ENCODE results near the gene MACROD2. TPM values are rescaled to one million over a fixed set of nuclear protein-coding genes. Genes with fewer than 3 reads are reported as not detected.

The MACROD2 gene
- total RNA-seq, 1 donor from 2014 or later, result 2.4 TPM

DNA sequence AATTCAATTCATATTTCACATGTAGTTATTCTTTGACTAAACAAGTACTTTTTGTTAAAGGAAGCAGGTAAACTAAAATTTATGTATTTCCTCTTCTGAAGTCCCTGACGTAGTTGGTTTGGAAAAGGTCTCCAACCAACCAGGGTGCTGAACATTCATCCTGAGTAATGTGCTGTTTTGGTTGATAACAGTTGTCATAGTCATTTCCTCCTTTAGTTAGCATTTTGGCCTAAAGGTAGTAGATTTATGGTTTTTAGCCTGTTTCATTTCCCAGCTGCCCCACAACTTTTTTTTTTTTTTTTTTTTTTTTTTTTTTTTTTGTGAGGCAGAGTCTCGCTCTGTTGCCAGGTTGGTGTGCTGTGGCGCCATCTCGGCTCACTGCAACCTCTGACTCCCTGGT lies 724.9 kb downstream of the MACROD2 start:
- no peaks in the 10 kb centered on the region for H3K9me3 ChIP-seq (ENCODE audit: insufficient read depth, low read depth, low read length)
- H4K20me1 ChIP-seq (ENCODE audit: insufficient read depth, low read length), result no peaks in the 10 kb centered on the region
- H3K27me3 Mint-ChIP-seq (ENCODE audit: low read depth, unreplicated experiment), result no peaks in the 10 kb centered on the region
- H3K4me3 Mint-ChIP-seq (ENCODE audit: unreplicated experiment), result no peak overlapping the region
- no peaks in the 10 kb centered on the region for H3K36me3 Mint-ChIP-seq (ENCODE audit: low read depth, unreplicated experiment)
- no peak overlapping the region for H3K4me2 ChIP-seq (ENCODE audit: low read length)
- FAIRE-seq, result no peak
- no peaks in the 10 kb centered on the region for H3K9me3 Mint-ChIP-seq (ENCODE audit: unreplicated experiment)
- DNase-seq (ENCODE audit: low read depth), result no peak
- H3K79me2 ChIP-seq (ENCODE audit: insufficient read depth, low read length), result no peaks in the 10 kb centered on the region
- H3K27ac Mint-ChIP-seq (ENCODE audit: unreplicated experiment), result no peak overlapping the region
- no peaks in the 10 kb centered on the region for H3K27me3 ChIP-seq (ENCODE audit: insufficient read depth, low read length)
- no peak overlapping the region for H3K4me3 ChIP-seq (ENCODE audit: insufficient read depth, low read depth, low read length)
- TF ChIP-seq, protein P1, sequence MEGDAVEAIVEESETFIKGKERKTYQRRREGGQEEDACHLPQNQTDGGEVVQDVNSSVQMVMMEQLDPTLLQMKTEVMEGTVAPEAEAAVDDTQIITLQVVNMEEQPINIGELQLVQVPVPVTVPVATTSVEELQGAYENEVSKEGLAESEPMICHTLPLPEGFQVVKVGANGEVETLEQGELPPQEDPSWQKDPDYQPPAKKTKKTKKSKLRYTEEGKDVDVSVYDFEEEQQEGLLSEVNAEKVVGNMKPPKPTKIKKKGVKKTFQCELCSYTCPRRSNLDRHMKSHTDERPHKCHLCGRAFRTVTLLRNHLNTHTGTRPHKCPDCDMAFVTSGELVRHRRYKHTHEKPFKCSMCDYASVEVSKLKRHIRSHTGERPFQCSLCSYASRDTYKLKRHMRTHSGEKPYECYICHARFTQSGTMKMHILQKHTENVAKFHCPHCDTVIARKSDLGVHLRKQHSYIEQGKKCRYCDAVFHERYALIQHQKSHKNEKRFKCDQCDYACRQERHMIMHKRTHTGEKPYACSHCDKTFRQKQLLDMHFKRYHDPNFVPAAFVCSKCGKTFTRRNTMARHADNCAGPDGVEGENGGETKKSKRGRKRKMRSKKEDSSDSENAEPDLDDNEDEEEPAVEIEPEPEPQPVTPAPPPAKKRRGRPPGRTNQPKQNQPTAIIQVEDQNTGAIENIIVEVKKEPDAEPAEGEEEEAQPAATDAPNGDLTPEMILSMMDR (IDR thresholded peaks at IDR 0.05; ENCODE audit: insufficient read depth, low read depth, low read length), result no peak
- no peak for TF ChIP-seq EZH2 (IDR thresholded peaks at IDR 0.05; ENCODE audit: insufficient read depth, low read length)
- peaks cover 9% of the 10 kb centered on the region for H3K4me1 Mint-ChIP-seq (ENCODE audit: low read depth, unreplicated experiment)
- no peaks in the 10 kb centered on the region for H3K4me1 ChIP-seq (ENCODE audit: insufficient read depth, low read length)
- H2AFZ ChIP-seq (ENCODE audit: low read depth, low read length), result no peak overlapping the region
- no peak overlapping the region for H3K27ac ChIP-seq (ENCODE audit: low read depth, low read length)
- H3K9ac ChIP-seq (ENCODE audit: low read length), result no peak overlapping the region
- H3K36me3 ChIP-seq (ENCODE audit: insufficient read depth, low read length), result no peaks in the 10 kb centered on the region

DNA sequence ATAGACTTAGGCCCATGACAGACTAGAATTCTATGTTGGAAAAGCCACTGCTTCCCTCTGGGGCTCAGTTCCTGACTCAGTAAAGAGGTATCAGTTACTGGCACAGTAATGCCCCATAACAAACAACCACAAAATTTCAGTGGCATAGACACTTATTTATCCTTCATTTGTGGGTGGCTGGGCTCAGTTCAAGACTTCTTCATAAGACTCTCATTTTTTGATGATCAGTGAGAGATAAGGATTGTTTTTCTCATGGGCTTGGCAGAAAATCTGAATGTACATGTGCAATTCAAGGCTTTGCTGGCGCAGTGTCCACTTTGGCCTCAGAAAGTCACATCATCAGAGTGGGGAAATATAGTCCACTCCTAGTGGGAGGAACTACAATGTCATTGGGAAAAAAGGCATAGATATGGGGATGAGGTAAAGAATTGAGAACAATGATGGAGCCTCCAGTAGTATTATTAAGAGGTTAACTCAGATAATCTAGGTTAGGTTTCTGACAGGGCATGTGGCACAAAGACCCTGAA lies 726.7 kb downstream of the MACROD2 start:
- Histone ChIP-seq H3K9me3 (ENCODE audit: insufficient read depth, low read depth, low read length) (no peaks in the 10 kb centered on the region), H3K4me3 (ENCODE audit: insufficient read depth, low read depth, low read length) (no peak overlapping the region), H3K27me3 (ENCODE audit: insufficient read depth, low read length) (no peaks in the 10 kb centered on the region), H3K9ac (ENCODE audit: low read length) (no peak overlapping the region), H3K79me2 (ENCODE audit: insufficient read depth, low read length) (no peaks in the 10 kb centered on the region), H3K4me2 (ENCODE audit: low read length) (no peak overlapping the region), H3K4me1 (ENCODE audit: insufficient read depth, low read length) (no peaks in the 10 kb centered on the region), H3K27ac (ENCODE audit: low read depth, low read length) (no peak overlapping the region), H2AFZ (ENCODE audit: low read depth, low read length) (no peak overlapping the region), H3K36me3 (ENCODE audit: insufficient read depth, low read length) (no peaks in the 10 kb centered on the region), H4K20me1 (ENCODE audit: insufficient read depth, low read length) (no peaks in the 10 kb centered on the region)
- no peaks in the 10 kb centered on the region for H3K9me3 Mint-ChIP-seq (ENCODE audit: unreplicated experiment)
- TF ChIP-seq EZH2 (IDR thresholded peaks at IDR 0.05; ENCODE audit: insufficient read depth, low read length), result no peak
- TF ChIP-seq, protein P1 (IDR thresholded peaks at IDR 0.05; ENCODE audit: insufficient read depth, low read depth, low read length), result no peak
- H3K36me3 Mint-ChIP-seq (ENCODE audit: low read depth, unreplicated experiment), result no peaks in the 10 kb centered on the region
- H3K4me3 Mint-ChIP-seq (ENCODE audit: unreplicated experiment), result no peak overlapping the region
- peaks cover 7% of the 10 kb centered on the region for H3K4me1 Mint-ChIP-seq (ENCODE audit: low read depth, unreplicated experiment)
- FAIRE-seq (no peak), DNase-seq (ENCODE audit: low read depth) (no peak)
- no peak overlapping the region for H3K27ac Mint-ChIP-seq (ENCODE audit: unreplicated experiment)
- no peaks in the 10 kb centered on the region for H3K27me3 Mint-ChIP-seq (ENCODE audit: low read depth, unreplicated experiment)

DNA sequence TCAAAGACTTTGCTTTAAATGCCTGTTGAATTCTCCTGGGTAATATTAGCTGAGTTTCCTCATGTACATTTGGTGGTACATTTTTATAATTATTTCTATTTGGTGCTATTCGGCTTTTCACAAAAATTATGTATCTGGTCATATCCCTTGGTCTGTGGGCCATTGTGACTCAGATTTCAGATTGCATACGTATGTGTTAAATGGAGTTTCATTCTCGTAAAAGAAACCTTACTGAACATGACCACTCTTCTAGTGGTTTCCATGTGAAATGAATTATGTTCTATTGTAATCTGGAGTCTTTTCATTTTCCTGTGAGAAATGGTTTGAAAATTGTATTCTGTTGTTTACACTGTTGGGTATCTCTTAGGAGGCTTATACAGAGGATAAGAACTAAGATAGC lies 728.3 kb downstream of the MACROD2 start:
- Histone ChIP-seq H2AFZ (ENCODE audit: low read depth, low read length) (no peak overlapping the region), H3K4me1 (ENCODE audit: insufficient read depth, low read length) (no peaks in the 10 kb centered on the region), H3K9ac (ENCODE audit: low read length) (no peak overlapping the region), H3K36me3 (ENCODE audit: insufficient read depth, low read length) (no peaks in the 10 kb centered on the region), H3K27me3 (ENCODE audit: insufficient read depth, low read length) (no peaks in the 10 kb centered on the region), H3K27ac (ENCODE audit: low read depth, low read length) (no peak overlapping the region), H3K79me2 (ENCODE audit: insufficient read depth, low read length) (no peaks in the 10 kb centered on the region), H3K9me3 (ENCODE audit: insufficient read depth, low read depth, low read length) (no peaks in the 10 kb centered on the region), H4K20me1 (ENCODE audit: insufficient read depth, low read length) (no peaks in the 10 kb centered on the region), H3K4me3 (ENCODE audit: insufficient read depth, low read depth, low read length) (no peak overlapping the region), H3K4me2 (ENCODE audit: low read length) (no peak overlapping the region)
- DNase-seq (ENCODE audit: low read depth) (no peak), FAIRE-seq (no peak)
- Mint-ChIP-seq H3K27me3 (ENCODE audit: low read depth, unreplicated experiment) (no peaks in the 10 kb centered on the region), H3K4me3 (ENCODE audit: unreplicated experiment) (no peak overlapping the region), H3K36me3 (ENCODE audit: low read depth, unreplicated experiment) (no peaks in the 10 kb centered on the region), H3K27ac (ENCODE audit: unreplicated experiment) (no peak overlapping the region), H3K9me3 (ENCODE audit: unreplicated experiment) (no peaks in the 10 kb centered on the region), H3K4me1 (ENCODE audit: low read depth, unreplicated experiment) (peaks cover 2% of the 10 kb centered on the region)
- TF ChIP-seq, protein P1 (IDR thresholded peaks at IDR 0.05; ENCODE audit: insufficient read depth, low read depth, low read length), result no peak
- no peak for TF ChIP-seq EZH2 (IDR thresholded peaks at IDR 0.05; ENCODE audit: insufficient read depth, low read length)
